Measurements from ENCODE around the gene PTPRM. TPM values are rescaled to one million over a fixed set of nuclear protein-coding genes. Genes with fewer than 3 reads are reported as not detected.

Gene PTPRM
- total and polyA plus RNA-seq, 2 donors (not counting 3 experiments of a cell fraction or from before 2014, with no cell fraction given) = 37.4 to 43.7 TPM

DNA sequence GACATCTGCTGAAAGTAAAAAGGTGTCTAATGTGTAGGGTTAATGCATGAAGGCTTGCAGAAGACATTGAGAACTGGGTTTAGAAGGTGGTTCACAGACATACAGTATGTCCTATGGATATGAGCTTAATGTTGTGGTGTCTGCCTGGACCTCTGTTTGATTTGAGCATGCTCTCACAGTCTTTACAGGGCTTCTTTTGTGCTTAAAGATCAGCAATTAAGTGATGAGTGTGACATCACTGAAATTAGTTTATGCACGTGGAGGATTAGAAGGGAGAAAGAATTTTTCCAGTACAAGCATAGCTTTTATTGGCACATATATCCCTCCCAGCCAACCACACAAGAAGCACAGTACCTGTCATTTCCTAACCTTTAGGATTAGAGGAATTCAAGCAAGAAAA, 674.6 kb downstream of the PTPRM start:
- no peak for DNase-seq (ENCODE audit: low read depth, low spot score)
- BruUV-seq (replicated peaks) = no TSS peak
- Histone ChIP-seq H3K27me3 (ENCODE audit: control insufficient read depth in 2 of 2, insufficient read depth in 2 of 2, low read length in 2 of 2) (no peaks in the 10 kb centered on the region), H3K79me2 (ENCODE audit: control insufficient read depth, insufficient read depth, low read length) (no peaks in the 10 kb centered on the region), H2AFZ (ENCODE audit: low read depth, low read length) (no peak overlapping the region), H3K4me2 (ENCODE audit: insufficient read depth, low read length) (no peak overlapping the region), H3K36me3 (ENCODE audit: control insufficient read depth in 2 of 2, extremely low read depth in 1 of 2, insufficient read depth in 2 of 2, low read length in 2 of 2) (no peaks in the 10 kb centered on the region), H3K9me1 (replicated peaks; ENCODE audit: control insufficient read depth, extremely low read depth, insufficient read depth, low read length) (no peaks in the 10 kb centered on the region), H3K4me1 (ENCODE audit: control insufficient read depth, extremely low read depth, insufficient read depth, low read length) (no peaks in the 10 kb centered on the region), H3K27ac (ENCODE audit: insufficient read depth, low read depth, low read length) (no peak overlapping the region), H3K4me3 (replicated peaks in 1 of 3; ENCODE audit: insufficient read depth in 1 of 3, low read depth in 1 of 3, low read length in 3 of 3) (no peak overlapping the region), H3K9ac (replicated peaks; ENCODE audit: extremely low read depth, insufficient read depth, low read length) (no peak overlapping the region), H3K9me3 (replicated peaks; ENCODE audit: control insufficient read depth, insufficient read depth, low read length) (no peaks in the 10 kb centered on the region), H4K20me1 (replicated peaks; ENCODE audit: control insufficient read depth, extremely low read depth, insufficient read depth, low read length) (no peaks in the 10 kb centered on the region)
- intact Hi-C loops (cut with micrococcal nuclease) (no loop called here), dilution Hi-C loops (cut with MboI; ENCODE audit: extremely low pct_ligation_motif_present, low sequenced_read_pairs) (no loop called here)
- TF ChIP-seq POLR2AphosphoS5 (IDR thresholded peaks at IDR 0.05; ENCODE audit: insufficient read depth, low read depth, low read length) (no peak), POLR2A (IDR thresholded peaks at IDR 0.05; ENCODE audit: low read depth, low read length) (no peak), JUN (IDR thresholded peaks at IDR 0.05; ENCODE audit: borderline replicate concordance, insufficient read depth, insufficient read length, low read depth) (no peak), FOS (IDR thresholded peaks at IDR 0.05; ENCODE audit: borderline replicate concordance, insufficient read depth, low read length) (no peak), EZH2 (IDR thresholded peaks at IDR 0.05; ENCODE audit: borderline replicate concordance, low read depth, low read length, severe bottlenecking) (no peak), MYC (IDR thresholded peaks at IDR 0.05; ENCODE audit: low read depth, low read length) (no peak), GATA2 (IDR thresholded peaks at IDR 0.05; ENCODE audit: insufficient read depth, insufficient read length, low read depth, low read length) (no peak)
- TF ChIP-seq, protein P1, sequence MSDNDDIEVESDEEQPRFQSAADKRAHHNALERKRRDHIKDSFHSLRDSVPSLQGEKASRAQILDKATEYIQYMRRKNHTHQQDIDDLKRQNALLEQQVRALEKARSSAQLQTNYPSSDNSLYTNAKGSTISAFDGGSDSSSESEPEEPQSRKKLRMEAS (IDR thresholded peaks at IDR 0.05; ENCODE audit: insufficient read depth, insufficient read length) = no peak
- TF ChIP-seq, protein P2, sequence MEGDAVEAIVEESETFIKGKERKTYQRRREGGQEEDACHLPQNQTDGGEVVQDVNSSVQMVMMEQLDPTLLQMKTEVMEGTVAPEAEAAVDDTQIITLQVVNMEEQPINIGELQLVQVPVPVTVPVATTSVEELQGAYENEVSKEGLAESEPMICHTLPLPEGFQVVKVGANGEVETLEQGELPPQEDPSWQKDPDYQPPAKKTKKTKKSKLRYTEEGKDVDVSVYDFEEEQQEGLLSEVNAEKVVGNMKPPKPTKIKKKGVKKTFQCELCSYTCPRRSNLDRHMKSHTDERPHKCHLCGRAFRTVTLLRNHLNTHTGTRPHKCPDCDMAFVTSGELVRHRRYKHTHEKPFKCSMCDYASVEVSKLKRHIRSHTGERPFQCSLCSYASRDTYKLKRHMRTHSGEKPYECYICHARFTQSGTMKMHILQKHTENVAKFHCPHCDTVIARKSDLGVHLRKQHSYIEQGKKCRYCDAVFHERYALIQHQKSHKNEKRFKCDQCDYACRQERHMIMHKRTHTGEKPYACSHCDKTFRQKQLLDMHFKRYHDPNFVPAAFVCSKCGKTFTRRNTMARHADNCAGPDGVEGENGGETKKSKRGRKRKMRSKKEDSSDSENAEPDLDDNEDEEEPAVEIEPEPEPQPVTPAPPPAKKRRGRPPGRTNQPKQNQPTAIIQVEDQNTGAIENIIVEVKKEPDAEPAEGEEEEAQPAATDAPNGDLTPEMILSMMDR (IDR thresholded peaks at IDR 0.05; ENCODE audit: extremely low read depth in 1 of 2, insufficient read depth in 1 of 2, low read depth in 1 of 2, low read length in 2 of 2) = no peak
- CTCF ChIA-PET = interaction anchor here (1.3 to 2.5 kb wide), 2 partner anchors 11 to 14 kb away, joined by 4 to 9 read pairs; no protein-coding TSS in a partner anchor
- FAIRE-seq = no peak
- POLR2A ChIA-PET = no interaction called here

All from endothelial cell of umbilical vein (primary cell).